ENCODE results near the gene TCIRG1. TPM values are rescaled to one million over a fixed set of nuclear protein-coding genes. Genes with fewer than 3 reads are reported as not detected.

The TCIRG1 gene
- total and polyA plus RNA-seq, 2 of the 13 experiments (the other 11 are each of a cell fraction or from before 2014, with no cell fraction given): 48.0 to 69.6 TPM

DNA sequence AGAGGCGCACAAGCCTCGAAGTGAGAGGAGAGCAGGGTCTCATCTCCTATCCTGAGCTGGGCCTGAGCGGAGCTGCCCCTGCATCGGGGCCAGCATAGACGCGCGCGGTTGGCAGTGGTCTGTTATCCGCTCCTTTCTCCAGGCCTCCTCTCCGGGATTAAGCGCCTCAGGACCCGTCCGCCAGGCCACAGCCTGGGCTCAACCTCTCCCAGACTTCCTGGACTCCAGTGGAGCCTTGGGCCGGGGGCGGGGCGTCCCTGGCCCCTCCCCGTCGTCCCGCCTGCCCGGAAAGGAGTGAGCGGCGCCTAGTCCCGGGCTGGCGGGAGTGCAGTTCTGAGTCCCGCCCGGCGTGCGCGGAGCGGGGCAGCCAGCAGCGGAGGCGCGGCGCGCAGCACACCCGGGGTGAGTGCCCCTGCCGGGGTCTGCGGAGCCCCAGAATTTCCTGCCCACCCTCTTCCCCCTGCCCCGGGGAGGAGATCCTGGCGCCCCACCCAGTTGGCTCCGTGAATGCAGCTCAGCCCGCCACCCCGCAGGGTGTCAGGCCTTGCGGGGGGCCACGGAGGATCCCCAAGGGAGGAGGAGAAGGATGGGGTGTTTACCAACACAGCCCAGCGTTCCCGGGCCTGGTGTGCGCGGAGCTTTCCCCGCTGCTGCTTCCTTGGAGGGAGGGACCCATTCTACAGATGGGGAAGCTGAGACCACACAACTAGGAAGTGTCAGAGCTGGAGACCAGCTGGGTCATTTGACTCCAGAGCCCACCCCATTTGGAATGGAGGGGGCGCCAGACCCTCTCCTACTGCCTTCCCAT lies at the start of gene TCIRG1 (continued):
- TF ChIP-seq RBFOX2 (IDR thresholded peaks at IDR 0.05; ENCODE audit: low read depth, low read length) (peak; percentile 85), SMAD1 (CRISPR knock-in tag; IDR thresholded peaks at IDR 0.05; ENCODE audit: borderline replicate concordance, low read depth) (peak; percentile 9; the same call in 1 of the 2 replicates), RCOR2 (CRISPR knock-in tag; IDR thresholded peaks at IDR 0.05) (peak; percentile 92), TOE1 (CRISPR knock-in tag; IDR thresholded peaks at IDR 0.05) (no peak), MEIS1 (CRISPR knock-in tag; IDR thresholded peaks at IDR 0.05; ENCODE audit: borderline replicate concordance) (no peak), ZFY (CRISPR knock-in tag; IDR thresholded peaks at IDR 0.05) (peak; percentile 78), DMAP1 (CRISPR knock-in tag; IDR thresholded peaks at IDR 0.05) (no peak; the same call in 1 of the 2 replicates), CHD4 (IDR thresholded peaks at IDR 0.05; ENCODE audit: borderline replicate concordance, low read length) (peak; percentile 83; the same call in 1 of the 2 replicates), ZNF230 (CRISPR knock-in tag; IDR thresholded peaks at IDR 0.05) (no peak), MATR3 (CRISPR knock-in tag; IDR thresholded peaks at IDR 0.05) (no peak), GZF1 (CRISPR knock-in tag; IDR thresholded peaks at IDR 0.05) (no peak), ZMYM3 (CRISPR knock-in tag; IDR thresholded peaks at IDR 0.05) (peak; percentile 100), SIX4 (CRISPR knock-in tag; IDR thresholded peaks at IDR 0.05) (no peak), ZNF572 (CRISPR knock-in tag; IDR thresholded peaks at IDR 0.05) (peak; percentile 80; the same call in 1 of the 2 replicates), RFXANK (CRISPR knock-in tag; IDR thresholded peaks at IDR 0.05) (no peak), ZNF337 (CRISPR knock-in tag; IDR thresholded peaks at IDR 0.05; ENCODE audit: borderline replicate concordance, low read depth) (no peak), NFE2 (CRISPR knock-in tag; IDR thresholded peaks at IDR 0.05) (no peak), NFATC3 (CRISPR knock-in tag; IDR thresholded peaks at IDR 0.05) (no peak), TBL1XR1 (IDR thresholded peaks at IDR 0.05; ENCODE audit: borderline replicate concordance, low read length, partially characterized antibody) (no peak), ZSCAN29 (CRISPR knock-in tag; conservative IDR thresholded peaks at IDR 0.05) (peak; percentile 95; the same call in 1 of the 2 replicates), ZFP36 (IDR thresholded peaks at IDR 0.05; ENCODE audit: borderline replicate concordance, low read depth, low read length, partially characterized antibody) (no peak)
- TF ChIP-seq, protein P1, sequence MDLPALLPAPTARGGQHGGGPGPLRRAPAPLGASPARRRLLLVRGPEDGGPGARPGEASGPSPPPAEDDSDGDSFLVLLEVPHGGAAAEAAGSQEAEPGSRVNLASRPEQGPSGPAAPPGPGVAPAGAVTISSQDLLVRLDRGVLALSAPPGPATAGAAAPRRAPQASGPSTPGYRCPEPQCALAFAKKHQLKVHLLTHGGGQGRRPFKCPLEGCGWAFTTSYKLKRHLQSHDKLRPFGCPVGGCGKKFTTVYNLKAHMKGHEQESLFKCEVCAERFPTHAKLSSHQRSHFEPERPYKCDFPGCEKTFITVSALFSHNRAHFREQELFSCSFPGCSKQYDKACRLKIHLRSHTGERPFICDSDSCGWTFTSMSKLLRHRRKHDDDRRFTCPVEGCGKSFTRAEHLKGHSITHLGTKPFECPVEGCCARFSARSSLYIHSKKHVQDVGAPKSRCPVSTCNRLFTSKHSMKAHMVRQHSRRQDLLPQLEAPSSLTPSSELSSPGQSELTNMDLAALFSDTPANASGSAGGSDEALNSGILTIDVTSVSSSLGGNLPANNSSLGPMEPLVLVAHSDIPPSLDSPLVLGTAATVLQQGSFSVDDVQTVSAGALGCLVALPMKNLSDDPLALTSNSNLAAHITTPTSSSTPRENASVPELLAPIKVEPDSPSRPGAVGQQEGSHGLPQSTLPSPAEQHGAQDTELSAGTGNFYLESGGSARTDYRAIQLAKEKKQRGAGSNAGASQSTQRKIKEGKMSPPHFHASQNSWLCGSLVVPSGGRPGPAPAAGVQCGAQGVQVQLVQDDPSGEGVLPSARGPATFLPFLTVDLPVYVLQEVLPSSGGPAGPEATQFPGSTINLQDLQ (CRISPR knock-in tag; IDR thresholded peaks at IDR 0.05): no peak
- TF ChIP-seq, protein P2, sequence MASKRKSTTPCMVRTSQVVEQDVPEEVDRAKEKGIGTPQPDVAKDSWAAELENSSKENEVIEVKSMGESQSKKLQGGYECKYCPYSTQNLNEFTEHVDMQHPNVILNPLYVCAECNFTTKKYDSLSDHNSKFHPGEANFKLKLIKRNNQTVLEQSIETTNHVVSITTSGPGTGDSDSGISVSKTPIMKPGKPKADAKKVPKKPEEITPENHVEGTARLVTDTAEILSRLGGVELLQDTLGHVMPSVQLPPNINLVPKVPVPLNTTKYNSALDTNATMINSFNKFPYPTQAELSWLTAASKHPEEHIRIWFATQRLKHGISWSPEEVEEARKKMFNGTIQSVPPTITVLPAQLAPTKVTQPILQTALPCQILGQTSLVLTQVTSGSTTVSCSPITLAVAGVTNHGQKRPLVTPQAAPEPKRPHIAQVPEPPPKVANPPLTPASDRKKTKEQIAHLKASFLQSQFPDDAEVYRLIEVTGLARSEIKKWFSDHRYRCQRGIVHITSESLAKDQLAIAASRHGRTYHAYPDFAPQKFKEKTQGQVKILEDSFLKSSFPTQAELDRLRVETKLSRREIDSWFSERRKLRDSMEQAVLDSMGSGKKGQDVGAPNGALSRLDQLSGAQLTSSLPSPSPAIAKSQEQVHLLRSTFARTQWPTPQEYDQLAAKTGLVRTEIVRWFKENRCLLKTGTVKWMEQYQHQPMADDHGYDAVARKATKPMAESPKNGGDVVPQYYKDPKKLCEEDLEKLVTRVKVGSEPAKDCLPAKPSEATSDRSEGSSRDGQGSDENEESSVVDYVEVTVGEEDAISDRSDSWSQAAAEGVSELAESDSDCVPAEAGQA (IDR thresholded peaks at IDR 0.05; ENCODE audit: low read depth): no peak
- TF ChIP-seq, protein P2 (CRISPR knock-in tag; IDR thresholded peaks at IDR 0.05; ENCODE audit: borderline replicate concordance): no peak

Data from HepG2 (cell line).